Measurements from ENCODE around the gene PHF21A. TPM values are rescaled to one million over a fixed set of nuclear protein-coding genes. Genes with fewer than 3 reads are reported as not detected.

The PHF21A gene
- total RNA-seq, 1 experiment from 2014 or later, result 29.4 TPM

DNA sequence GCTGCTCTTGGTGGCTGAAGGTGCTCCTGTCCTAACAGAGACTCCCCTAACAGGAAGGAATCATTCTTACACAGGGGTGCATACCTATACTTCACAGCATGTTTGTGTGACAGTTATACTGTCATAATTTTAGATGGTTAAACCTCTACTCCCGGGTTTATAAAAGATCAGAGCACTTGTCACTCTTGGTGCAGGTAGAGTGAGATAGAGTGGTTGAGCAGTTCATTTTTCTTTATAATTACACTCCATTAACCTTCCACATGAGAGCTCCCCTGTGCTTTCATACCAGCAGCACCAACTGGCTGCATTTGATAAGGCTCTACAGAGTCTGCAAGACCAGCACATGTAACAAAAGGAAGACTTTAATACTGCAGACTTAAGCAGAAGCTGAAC is 125.9 kb downstream of the PHF21A start:
- Mint-ChIP-seq H3K4me3 (no peak overlapping the region), H3K36me3 (no peaks in the 10 kb centered on the region), H3K27me3 (ENCODE audit: low read depth) (no peaks in the 10 kb centered on the region), H3K4me1 (peaks cover 62% of the 10 kb centered on the region), H3K27ac (peak overlapping the region; percentile 91), H3K9me3 (no peaks in the 10 kb centered on the region)
- ATAC-seq, result no peak
- TF ChIP-seq MYBL2 (CRISPR knock-in tag; IDR thresholded peaks at IDR 0.05) (no peak), FOXK1 (CRISPR knock-in tag; IDR thresholded peaks at IDR 0.05) (no peak), ETV6 (CRISPR knock-in tag; IDR thresholded peaks at IDR 0.05) (no peak), SOX15 (CRISPR knock-in tag; IDR thresholded peaks at IDR 0.05) (no peak), ELF4 (CRISPR knock-in tag; IDR thresholded peaks at IDR 0.05; ENCODE audit: low read depth) (no peak), ZNF263 (CRISPR knock-in tag; IDR thresholded peaks at IDR 0.05; ENCODE audit: low read depth) (no peak), ZSCAN18 (CRISPR knock-in tag; IDR thresholded peaks at IDR 0.05) (no peak), ZNF121 (CRISPR knock-in tag; IDR thresholded peaks at IDR 0.05) (no peak), OVOL2 (CRISPR knock-in tag; IDR thresholded peaks at IDR 0.05; ENCODE audit: borderline replicate concordance) (no peak), CREM (CRISPR knock-in tag; IDR thresholded peaks at IDR 0.05) (no peak), TEAD1 (CRISPR knock-in tag; IDR thresholded peaks at IDR 0.05) (no peak), ZMAT4 (CRISPR knock-in tag; IDR thresholded peaks at IDR 0.05) (no peak), ZNF416 (CRISPR knock-in tag; IDR thresholded peaks at IDR 0.05) (no peak), ZNF219 (CRISPR knock-in tag; IDR thresholded peaks at IDR 0.05; ENCODE audit: borderline replicate concordance) (no peak), ZNF232 (CRISPR knock-in tag; IDR thresholded peaks at IDR 0.05) (no peak)
- TF ChIP-seq, protein P1, sequence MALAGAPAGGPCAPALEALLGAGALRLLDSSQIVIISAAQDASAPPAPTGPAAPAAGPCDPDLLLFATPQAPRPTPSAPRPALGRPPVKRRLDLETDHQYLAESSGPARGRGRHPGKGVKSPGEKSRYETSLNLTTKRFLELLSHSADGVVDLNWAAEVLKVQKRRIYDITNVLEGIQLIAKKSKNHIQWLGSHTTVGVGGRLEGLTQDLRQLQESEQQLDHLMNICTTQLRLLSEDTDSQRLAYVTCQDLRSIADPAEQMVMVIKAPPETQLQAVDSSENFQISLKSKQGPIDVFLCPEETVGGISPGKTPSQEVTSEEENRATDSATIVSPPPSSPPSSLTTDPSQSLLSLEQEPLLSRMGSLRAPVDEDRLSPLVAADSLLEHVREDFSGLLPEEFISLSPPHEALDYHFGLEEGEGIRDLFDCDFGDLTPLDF (CRISPR knock-in tag; IDR thresholded peaks at IDR 0.05), result no peak
- TF ChIP-seq, protein P2, sequence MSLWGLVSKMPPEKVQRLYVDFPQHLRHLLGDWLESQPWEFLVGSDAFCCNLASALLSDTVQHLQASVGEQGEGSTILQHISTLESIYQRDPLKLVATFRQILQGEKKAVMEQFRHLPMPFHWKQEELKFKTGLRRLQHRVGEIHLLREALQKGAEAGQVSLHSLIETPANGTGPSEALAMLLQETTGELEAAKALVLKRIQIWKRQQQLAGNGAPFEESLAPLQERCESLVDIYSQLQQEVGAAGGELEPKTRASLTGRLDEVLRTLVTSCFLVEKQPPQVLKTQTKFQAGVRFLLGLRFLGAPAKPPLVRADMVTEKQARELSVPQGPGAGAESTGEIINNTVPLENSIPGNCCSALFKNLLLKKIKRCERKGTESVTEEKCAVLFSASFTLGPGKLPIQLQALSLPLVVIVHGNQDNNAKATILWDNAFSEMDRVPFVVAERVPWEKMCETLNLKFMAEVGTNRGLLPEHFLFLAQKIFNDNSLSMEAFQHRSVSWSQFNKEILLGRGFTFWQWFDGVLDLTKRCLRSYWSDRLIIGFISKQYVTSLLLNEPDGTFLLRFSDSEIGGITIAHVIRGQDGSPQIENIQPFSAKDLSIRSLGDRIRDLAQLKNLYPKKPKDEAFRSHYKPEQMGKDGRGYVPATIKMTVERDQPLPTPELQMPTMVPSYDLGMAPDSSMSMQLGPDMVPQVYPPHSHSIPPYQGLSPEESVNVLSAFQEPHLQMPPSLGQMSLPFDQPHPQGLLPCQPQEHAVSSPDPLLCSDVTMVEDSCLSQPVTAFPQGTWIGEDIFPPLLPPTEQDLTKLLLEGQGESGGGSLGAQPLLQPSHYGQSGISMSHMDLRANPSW (CRISPR knock-in tag; conservative IDR thresholded peaks at IDR 0.05; ENCODE audit: low read depth), result no peak
- TF ChIP-seq, protein P3, sequence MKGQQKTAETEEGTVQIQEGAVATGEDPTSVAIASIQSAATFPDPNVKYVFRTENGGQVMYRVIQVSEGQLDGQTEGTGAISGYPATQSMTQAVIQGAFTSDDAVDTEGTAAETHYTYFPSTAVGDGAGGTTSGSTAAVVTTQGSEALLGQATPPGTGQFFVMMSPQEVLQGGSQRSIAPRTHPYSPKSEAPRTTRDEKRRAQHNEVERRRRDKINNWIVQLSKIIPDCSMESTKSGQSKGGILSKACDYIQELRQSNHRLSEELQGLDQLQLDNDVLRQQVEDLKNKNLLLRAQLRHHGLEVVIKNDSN (CRISPR knock-in tag; IDR thresholded peaks at IDR 0.05), result no peak
- DNase-seq (ENCODE audit: low spot score), result no peak
- POLR2A ChIA-PET, result interaction anchor here (0.7 to 4.1 kb wide), 3 partner anchors 12 to 125 kb away, joined by 3 to 33 read pairs (median 4); no protein-coding TSS in a partner anchor
- CTCF ChIA-PET, result interaction anchor here (0.6 to 7.3 kb wide), 9 partner anchors 11 to 315 kb away, joined by 3 to 66 read pairs (median 4); no protein-coding TSS in a partner anchor

- no peaks in the 10 kb centered on the region for H3K27me3 Mint-ChIP-seq (ENCODE audit: low read depth)
- H3K4me1 Mint-ChIP-seq, result peaks cover 56% of the 10 kb centered on the region
- peak; percentile 92 for ATAC-seq
- no peak overlapping the region for H3K4me3 Mint-ChIP-seq
- DNase-seq (ENCODE audit: low spot score), result peak; percentile 53
- CTCF ChIA-PET, result interaction anchor here (0.5 to 7.3 kb wide), 12 partner anchors 11 to 316 kb away, joined by 3 to 66 read pairs (median 4); no protein-coding TSS in a partner anchor
- no peak for TF ChIP-seq PREB (CRISPR knock-in tag; IDR thresholded peaks at IDR 0.05; ENCODE audit: borderline replicate concordance)
- TF ChIP-seq, protein P4, sequence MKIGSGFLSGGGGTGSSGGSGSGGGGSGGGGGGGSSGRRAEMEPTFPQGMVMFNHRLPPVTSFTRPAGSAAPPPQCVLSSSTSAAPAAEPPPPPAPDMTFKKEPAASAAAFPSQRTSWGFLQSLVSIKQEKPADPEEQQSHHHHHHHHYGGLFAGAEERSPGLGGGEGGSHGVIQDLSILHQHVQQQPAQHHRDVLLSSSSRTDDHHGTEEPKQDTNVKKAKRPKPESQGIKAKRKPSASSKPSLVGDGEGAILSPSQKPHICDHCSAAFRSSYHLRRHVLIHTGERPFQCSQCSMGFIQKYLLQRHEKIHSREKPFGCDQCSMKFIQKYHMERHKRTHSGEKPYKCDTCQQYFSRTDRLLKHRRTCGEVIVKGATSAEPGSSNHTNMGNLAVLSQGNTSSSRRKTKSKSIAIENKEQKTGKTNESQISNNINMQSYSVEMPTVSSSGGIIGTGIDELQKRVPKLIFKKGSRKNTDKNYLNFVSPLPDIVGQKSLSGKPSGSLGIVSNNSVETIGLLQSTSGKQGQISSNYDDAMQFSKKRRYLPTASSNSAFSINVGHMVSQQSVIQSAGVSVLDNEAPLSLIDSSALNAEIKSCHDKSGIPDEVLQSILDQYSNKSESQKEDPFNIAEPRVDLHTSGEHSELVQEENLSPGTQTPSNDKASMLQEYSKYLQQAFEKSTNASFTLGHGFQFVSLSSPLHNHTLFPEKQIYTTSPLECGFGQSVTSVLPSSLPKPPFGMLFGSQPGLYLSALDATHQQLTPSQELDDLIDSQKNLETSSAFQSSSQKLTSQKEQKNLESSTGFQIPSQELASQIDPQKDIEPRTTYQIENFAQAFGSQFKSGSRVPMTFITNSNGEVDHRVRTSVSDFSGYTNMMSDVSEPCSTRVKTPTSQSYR (CRISPR knock-in tag; IDR thresholded peaks at IDR 0.05), result peak; percentile 68; the same call in 1 of the 2 replicates
- H3K36me3 Mint-ChIP-seq, result no peaks in the 10 kb centered on the region
- peak overlapping the region; percentile 91 for H3K27ac Mint-ChIP-seq
- H3K9me3 Mint-ChIP-seq, result no peaks in the 10 kb centered on the region
- POLR2A ChIA-PET, result interaction anchor here (0.7 to 4.1 kb wide), 5 partner anchors 11 to 126 kb away, joined by 3 to 33 read pairs (median 4); partner anchors contain the start of gene LARGE2
Measured at GRCh38 chr11:45994371-45995341, 126.6 kb downstream of the PHF21A start.

All from WTC11 (cell line).